ENCODE measurements around the gene SIPA1L2.

SIPA1L2 gene

DNA sequence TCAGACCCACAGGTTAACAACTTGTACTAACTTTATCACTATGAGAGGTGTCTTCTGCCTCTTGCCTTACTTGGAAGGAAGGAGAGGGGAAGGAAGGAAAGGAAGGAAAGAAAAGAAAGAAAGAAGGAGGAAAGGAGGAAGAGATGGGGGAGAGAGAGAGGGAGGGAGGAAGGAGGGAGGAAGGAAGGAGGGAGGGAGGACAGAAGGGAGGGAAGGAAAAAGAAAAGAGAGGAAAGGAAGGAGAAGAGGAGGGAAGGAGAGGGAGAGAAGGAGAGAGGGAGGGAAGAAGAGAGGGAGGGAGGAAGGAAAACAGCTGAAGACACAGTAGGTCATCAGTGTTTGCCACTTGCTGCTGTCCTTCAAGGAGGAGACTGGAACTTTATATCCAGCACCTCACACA lies 5.3 kb upstream of the SIPA1L2 start:
- TF ChIP-seq ZNF157 (tag by site-specific recombination; IDR thresholded peaks at IDR 0.05) (0 out of 2 replicates have a peak, but pooled peaks have one; percentile 16), ZNF302 (tag by site-specific recombination; IDR thresholded peaks at IDR 0.05; ENCODE audit: low read depth) (no peak), ZNF398 (tag by site-specific recombination; IDR thresholded peaks at IDR 0.05) (0 out of 2 replicates have a peak, but pooled peaks have one; percentile 22), ZNF791 (tag by site-specific recombination; IDR thresholded peaks at IDR 0.05) (0 out of 2 replicates have a peak, but pooled peaks have one; percentile 42), ZNF133 (tag by site-specific recombination; IDR thresholded peaks at IDR 0.05) (no peak), ZNF488 (tag by site-specific recombination; IDR thresholded peaks at IDR 0.05) (0 out of 2 replicates have a peak, but pooled peaks have one; percentile 47), ZSCAN16 (tag by site-specific recombination; IDR thresholded peaks at IDR 0.05) (no peak), ZNF366 (tag by site-specific recombination; conservative IDR thresholded peaks at IDR 0.05) (peak; percentile 98)
- TF ChIP-seq, protein P1, sequence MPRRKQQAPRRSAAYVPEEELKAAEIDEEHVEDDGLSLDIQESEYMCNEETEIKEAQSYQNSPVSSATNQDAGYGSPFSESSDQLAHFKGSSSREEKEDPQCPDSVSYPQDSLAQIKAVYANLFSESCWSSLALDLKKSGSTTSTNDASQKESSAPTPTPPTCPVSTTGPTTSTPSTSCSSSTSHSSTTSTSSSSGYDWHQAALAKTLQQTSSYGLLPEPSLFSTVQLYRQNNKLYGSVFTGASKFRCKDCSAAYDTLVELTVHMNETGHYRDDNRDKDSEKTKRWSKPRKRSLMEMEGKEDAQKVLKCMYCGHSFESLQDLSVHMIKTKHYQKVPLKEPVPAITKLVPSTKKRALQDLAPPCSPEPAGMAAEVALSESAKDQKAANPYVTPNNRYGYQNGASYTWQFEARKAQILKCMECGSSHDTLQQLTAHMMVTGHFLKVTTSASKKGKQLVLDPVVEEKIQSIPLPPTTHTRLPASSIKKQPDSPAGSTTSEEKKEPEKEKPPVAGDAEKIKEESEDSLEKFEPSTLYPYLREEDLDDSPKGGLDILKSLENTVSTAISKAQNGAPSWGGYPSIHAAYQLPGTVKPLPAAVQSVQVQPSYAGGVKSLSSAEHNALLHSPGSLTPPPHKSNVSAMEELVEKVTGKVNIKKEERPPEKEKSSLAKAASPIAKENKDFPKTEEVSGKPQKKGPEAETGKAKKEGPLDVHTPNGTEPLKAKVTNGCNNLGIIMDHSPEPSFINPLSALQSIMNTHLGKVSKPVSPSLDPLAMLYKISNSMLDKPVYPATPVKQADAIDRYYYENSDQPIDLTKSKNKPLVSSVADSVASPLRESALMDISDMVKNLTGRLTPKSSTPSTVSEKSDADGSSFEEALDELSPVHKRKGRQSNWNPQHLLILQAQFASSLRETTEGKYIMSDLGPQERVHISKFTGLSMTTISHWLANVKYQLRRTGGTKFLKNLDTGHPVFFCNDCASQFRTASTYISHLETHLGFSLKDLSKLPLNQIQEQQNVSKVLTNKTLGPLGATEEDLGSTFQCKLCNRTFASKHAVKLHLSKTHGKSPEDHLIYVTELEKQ (tag by site-specific recombination; IDR thresholded peaks at IDR 0.05; ENCODE audit: borderline replicate concordance): no peak
- TF ChIP-seq, protein P2, sequence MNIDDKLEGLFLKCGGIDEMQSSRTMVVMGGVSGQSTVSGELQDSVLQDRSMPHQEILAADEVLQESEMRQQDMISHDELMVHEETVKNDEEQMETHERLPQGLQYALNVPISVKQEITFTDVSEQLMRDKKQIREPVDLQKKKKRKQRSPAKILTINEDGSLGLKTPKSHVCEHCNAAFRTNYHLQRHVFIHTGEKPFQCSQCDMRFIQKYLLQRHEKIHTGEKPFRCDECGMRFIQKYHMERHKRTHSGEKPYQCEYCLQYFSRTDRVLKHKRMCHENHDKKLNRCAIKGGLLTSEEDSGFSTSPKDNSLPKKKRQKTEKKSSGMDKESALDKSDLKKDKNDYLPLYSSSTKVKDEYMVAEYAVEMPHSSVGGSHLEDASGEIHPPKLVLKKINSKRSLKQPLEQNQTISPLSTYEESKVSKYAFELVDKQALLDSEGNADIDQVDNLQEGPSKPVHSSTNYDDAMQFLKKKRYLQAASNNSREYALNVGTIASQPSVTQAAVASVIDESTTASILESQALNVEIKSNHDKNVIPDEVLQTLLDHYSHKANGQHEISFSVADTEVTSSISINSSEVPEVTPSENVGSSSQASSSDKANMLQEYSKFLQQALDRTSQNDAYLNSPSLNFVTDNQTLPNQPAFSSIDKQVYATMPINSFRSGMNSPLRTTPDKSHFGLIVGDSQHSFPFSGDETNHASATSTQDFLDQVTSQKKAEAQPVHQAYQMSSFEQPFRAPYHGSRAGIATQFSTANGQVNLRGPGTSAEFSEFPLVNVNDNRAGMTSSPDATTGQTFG (tag by site-specific recombination; IDR thresholded peaks at IDR 0.05; ENCODE audit: borderline replicate concordance): peak; percentile 88; the same call in 1 of the 2 replicates
- Histone ChIP-seq H3K27ac (ENCODE audit: extremely low read depth, low read depth, low read length) (no peak overlapping the region), H3K9me3 (ENCODE audit: control insufficient read depth, insufficient read depth, low read depth, low read length) (no peaks in the 10 kb centered on the region), H3K4me1 (ENCODE audit: control insufficient read depth, insufficient read depth, low read length) (peaks cover 4% of the 10 kb centered on the region; the same call in 1 of the 2 replicates), H3K4me3 (ENCODE audit: low read depth, low read length) (no peak overlapping the region), H3K36me3 (ENCODE audit: control insufficient read depth in 2 of 2, insufficient read depth in 1 of 2, low read length in 2 of 2) (no peaks in the 10 kb centered on the region)
- POLR2A ChIA-PET: interaction anchor here (0.8 kb wide), 1 partner anchor 25 kb away, joined by 3 read pairs; no protein-coding TSS in a partner anchor
- CTCF ChIA-PET: interaction anchor here (0.6 to 1.7 kb wide), 22 partner anchors 8 to 1419 kb away, joined by 3 to 7 read pairs (median 4); no protein-coding TSS in a partner anchor

- Histone ChIP-seq H3K4me1 (ENCODE audit: control insufficient read depth, insufficient read depth, low read length) (peaks cover 4% of the 10 kb centered on the region; the same call in 1 of the 2 replicates), H3K36me3 (ENCODE audit: control insufficient read depth in 2 of 2, insufficient read depth in 1 of 2, low read length in 2 of 2) (no peaks in the 10 kb centered on the region), H3K4me3 (ENCODE audit: low read depth, low read length) (no peak overlapping the region), H3K9me3 (ENCODE audit: control insufficient read depth, insufficient read depth, low read depth, low read length) (no peaks in the 10 kb centered on the region), H3K27ac (ENCODE audit: extremely low read depth, low read depth, low read length) (no peak overlapping the region)
- CTCF ChIA-PET: interaction anchor here (0.6 to 1.7 kb wide), 7 partner anchors 26 to 606 kb away, joined by 3 to 6 read pairs (median 4); no protein-coding TSS in a partner anchor
- POLR2A ChIA-PET: no interaction called here
- TF ChIP-seq ZNF221 (tag by site-specific recombination; IDR thresholded peaks at IDR 0.05; ENCODE audit: borderline replicate concordance) (no peak), ZNF544 (tag by site-specific recombination; IDR thresholded peaks at IDR 0.05) (no peak), ZNF10 (tag by site-specific recombination; IDR thresholded peaks at IDR 0.05) (no peak), ZNF48 (tag by site-specific recombination; IDR thresholded peaks at IDR 0.05) (no peak), ZNF362 (tag by site-specific recombination; IDR thresholded peaks at IDR 0.05) (no peak), ZNF549 (tag by site-specific recombination; IDR thresholded peaks at IDR 0.05) (no peak), ZNF518A (tag by site-specific recombination; conservative IDR thresholded peaks at IDR 0.05; ENCODE audit: low read depth) (no peak)
Observed at GRCh38 chr1:232634096-232634495, 4.2 kb upstream of the SIPA1L2 start.

All from HEK293 (cell line).